ENCODE measurements around the gene ZAP70.

The ZAP70 gene

GRCh38 chr2:97752342-97753334 is 39.3 kb downstream of the ZAP70 start:
- no peak for DNase-seq (ENCODE audit: low spot score)

DNA sequence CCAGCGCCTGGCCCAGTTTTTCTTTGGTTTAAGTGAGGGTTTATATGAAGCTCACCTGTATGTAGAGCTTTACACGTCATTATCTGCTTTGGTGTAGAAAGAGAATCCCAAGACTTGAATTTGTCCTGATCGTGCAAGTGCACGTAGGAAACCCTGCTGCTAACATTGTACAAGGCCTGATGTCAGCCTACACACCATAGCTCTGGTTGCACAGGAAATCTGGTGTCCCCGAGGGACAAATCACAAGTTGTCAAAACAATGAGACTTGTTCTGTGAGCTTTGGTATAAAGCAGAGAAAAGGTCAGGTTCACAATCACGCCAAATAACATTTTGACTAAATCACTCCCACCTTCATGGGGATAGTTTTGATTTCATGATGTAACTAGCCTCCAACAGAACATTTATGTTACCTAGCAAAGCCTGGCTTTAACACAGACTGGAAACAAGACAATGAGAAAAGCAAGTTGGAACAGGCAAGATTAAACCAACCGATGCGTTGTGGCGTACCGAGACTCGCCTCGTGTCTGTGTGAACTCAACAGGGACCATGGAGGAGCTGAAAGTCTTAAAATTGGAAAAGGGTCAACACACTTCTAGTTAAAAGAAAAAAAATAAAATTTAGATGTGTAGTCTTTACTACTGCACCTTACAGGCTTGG is 41.4 kb downstream of the ZAP70 start:
- DNase-seq (ENCODE audit: low spot score): no peak

- DNase-seq (ENCODE audit: low spot score): no peak
Observed at GRCh38 chr2:97755491-97755890, 42.1 kb downstream of the ZAP70 start.

GRCh38 chr2:97757062-97757461 is 43.7 kb downstream of the ZAP70 start:
- no peak for DNase-seq (ENCODE audit: low spot score)

DNA sequence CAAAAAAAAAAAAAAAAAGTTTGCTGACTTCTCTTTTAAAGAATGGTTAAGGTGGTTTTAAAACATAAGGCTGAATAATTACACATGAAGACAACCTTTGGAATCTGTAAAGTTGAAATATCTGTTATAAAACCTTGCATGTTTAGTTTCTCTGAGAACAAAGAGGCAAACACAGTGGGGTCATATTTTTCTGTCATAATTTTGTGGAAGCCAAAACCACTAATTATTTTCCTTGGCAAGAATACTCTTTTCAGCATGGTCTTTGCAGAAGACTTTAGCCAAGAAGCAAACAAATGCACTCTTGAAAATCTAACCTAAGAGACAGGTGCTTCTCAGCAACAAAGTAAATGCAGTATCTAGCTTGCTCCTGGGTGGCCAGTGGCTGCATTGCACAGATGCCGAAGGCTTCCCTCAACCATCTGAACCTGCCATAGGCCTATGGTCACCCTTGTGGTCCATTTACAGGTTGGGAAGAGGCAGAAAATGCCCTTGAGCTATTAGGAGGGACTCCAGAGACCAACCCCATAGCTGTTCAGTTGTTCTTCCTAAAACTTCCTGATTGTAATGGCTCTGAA is 44.8 kb downstream of the ZAP70 start:
- no peak for DNase-seq (ENCODE audit: low spot score)

GRCh38 chr2:97759727-97760407 is 46.5 kb downstream of the ZAP70 start:
- DNase-seq (ENCODE audit: low spot score): no peak

DNA sequence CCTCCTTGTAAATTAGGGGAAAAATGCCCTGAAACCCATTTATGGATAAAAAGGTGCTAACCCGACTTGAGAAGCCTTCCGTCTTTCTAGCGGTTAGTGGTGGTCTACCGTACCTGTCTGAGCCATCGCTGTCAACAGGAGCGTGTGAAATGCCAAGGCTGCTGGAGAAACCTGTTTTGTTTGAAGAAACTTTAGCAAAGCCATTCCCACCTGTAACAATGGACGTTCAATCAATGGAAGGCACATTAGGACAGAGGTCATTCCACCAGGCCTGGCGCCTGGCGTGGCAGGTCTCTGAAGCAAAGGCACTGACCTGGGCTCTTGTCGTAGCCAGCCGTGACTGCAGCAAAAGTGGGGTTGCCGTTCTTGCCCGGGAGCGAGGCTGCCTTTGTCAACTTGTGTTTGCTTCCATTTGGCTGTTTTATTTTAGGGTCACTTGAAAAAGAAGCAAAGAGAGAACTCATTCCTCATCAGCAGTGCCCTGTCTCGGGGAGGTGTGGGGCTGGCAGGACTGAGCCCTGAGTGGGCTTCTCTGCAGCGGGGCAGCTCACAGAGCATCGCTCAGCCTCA is 47.2 kb downstream of the ZAP70 start:
- no peak for DNase-seq (ENCODE audit: low spot score)

GRCh38 chr2:97761192-97761591 is 47.8 kb downstream of the ZAP70 start:
- DNase-seq (ENCODE audit: low spot score): no peak

DNA sequence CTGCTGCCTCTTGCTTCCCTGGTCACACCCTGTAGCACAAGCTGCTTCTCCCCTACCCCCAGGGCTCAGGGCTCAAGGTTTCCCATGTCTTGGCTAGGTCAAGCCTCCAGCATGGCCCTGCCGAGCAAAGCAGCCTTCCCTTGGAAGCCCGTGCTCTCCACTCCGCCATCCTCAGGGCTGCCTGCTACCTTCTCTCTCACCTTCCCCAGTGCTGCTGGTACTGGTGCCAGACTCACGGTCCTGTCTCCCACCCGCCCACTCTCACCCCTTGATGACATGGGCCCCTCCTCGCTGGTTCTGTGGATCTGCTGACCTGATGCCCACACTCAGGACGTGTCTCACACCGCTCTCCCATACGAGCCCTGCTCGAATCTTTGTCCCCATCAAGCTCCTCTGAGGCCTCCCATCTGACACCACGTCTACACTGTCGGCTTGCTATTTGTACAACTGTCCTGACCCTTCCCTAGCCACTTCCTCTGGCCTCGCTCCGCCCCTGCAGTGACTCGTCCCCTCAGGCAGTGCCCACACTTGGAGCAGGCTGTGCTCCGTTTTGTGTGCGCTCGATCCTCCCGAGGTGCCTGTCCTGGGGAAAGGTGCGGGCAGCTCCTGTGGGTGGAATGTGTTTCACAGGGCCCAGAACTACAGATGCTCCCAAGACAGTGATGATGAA is 49.9 kb downstream of the ZAP70 start:
- no peak for DNase-seq (ENCODE audit: low spot score)

DNA sequence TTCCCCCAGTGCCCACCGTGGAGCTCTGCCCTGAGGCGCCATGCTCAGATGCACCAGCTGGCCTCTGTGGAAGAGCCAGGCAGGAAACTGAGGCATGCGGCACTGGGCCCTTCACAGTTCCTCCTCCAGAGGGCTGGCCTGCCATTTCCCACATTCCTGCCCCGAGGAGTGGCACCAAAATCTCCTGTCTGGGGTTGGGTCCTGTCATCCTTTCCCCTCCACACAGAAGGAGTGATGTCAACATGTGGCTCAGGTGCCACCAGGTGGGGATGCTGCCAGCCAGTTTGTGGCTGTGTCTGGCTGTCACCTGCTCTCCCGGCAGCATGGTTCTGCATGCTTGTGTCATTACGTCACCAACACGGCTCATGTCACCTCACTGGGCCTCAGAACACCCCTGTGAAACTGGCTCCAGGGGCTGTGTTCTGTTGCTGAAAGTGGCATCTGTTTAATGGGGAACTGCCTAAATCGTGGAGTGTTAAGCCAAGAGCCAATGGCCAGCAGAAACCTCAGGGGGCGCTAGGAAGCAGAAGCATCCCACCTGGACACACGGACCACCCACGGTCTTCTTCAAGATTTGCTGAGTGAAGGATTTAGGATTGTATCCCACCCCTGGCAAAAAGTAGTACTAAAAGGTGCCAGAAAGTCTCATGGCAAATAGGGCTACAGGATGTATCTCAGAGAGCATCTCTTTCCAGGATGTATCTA is 51.3 kb downstream of the ZAP70 start:
- no peak for DNase-seq (ENCODE audit: low spot score)

GRCh38 chr2:97765933-97766332 is 52.6 kb downstream of the ZAP70 start:
- peak; percentile 31 for DNase-seq (ENCODE audit: low spot score)

GRCh38 chr2:97766567-97766966 is 53.2 kb downstream of the ZAP70 start:
- DNase-seq (ENCODE audit: low spot score): no peak

DNA sequence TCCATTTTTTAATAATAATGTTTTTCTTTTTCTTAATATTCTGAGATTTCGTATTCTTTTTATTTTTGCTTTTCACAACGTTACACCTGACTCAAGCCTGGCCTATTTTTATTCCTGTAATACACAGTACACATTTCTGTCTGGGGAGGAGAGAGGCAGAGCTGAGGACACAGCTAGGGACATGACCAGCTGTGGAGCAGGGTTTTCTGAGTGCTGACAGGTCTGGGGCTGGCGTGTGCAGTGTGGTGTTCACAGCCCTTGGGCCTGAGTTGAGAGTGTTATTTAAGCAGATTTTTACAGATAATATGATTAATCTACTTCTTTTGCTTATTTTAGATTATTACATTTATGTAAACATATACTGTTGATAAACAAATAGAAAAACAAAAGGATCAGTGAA is 55.9 kb downstream of the ZAP70 start:
- DNase-seq (ENCODE audit: low spot score): no peak

DNA sequence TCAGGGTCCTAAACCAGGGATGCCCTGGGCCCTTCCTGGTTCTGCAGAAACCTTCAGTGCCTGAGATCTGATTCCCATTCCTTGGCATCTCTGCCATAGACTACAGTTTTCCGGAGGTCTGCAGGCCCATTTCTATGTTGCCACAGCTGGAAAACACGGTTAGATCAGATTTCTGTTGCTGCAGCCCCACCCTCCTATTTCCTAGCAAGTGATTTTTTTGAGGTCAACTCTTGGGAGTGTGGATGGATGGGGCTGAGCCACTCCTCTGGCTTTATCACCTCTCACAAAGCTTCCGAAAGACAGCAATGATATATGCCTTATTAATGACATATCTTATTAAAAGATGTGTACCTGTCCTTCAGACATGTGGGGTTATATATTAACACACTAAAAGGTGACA is 56.3 kb downstream of the ZAP70 start:
- no peak for DNase-seq (ENCODE audit: low spot score)

GRCh38 chr2:97770445-97770844 is 57.1 kb downstream of the ZAP70 start:
- no peak for DNase-seq (ENCODE audit: low spot score)

- peak; percentile 73 for DNase-seq (ENCODE audit: low spot score)
Observed at GRCh38 chr2:97774425-97774824, 61.0 kb downstream of the ZAP70 start.

DNA sequence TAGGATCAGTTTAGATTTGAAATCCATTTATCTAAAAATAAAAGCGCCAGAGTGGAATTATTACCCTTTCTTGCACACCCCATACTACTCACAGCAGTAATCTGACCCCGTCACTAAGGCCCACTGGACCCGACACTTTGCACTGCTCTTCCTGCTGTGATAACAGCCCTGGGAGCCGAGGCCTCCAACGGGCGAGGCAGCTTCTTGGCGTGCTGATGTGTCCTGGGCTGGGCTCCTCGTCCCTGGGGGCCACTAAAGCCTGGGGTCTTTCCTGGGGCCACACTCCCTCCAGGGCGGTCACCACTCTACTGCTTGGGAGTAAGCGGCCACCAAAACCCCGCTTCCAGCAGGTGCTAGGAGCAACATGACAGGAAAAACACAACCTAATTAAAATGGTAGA is 61.7 kb downstream of the ZAP70 start:
- no peak for DNase-seq (ENCODE audit: low spot score)

DNA sequence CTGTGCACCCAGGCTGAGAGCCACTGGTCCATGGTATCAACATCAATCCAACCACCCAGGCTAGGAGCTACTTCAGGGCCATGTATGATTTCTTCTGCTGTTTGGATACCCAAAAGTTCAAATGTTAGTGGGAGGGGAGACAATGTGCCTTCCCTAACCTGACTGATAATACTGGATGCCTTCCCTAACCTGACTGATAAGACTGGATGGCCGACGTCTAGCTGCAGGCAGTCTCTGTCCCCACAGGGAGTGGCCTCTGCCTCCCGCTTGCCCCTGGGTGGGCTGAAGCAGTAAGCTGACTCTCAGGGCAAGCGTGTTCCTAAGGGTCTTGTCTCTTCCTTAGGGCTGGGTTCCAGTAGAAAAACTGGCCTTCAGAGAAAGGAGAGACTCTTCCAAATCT is 65.8 kb downstream of the ZAP70 start:
- no peak for DNase-seq (ENCODE audit: low spot score)

- DNase-seq (ENCODE audit: low spot score): no peak
Observed at GRCh38 chr2:97781981-97782380, 68.6 kb downstream of the ZAP70 start.

DNA sequence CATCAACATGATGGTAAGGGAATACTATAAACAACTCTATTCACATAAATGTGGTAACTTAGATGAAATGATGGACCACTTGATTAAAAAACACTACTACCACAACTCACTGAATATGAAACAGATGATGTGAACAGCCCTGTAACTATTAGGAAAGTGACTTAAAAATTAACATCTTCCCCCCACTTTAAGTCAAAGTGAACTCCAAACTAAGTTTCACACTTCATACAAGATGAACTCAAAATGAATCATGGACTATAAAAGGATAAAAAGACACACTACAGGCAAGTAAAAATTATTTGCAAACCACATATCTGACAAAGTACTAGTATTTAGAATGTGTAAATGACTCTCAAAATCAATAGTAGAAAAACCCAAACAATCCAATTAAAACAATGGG is 71.6 kb downstream of the ZAP70 start:
- DNase-seq (ENCODE audit: low spot score): no peak

DNA sequence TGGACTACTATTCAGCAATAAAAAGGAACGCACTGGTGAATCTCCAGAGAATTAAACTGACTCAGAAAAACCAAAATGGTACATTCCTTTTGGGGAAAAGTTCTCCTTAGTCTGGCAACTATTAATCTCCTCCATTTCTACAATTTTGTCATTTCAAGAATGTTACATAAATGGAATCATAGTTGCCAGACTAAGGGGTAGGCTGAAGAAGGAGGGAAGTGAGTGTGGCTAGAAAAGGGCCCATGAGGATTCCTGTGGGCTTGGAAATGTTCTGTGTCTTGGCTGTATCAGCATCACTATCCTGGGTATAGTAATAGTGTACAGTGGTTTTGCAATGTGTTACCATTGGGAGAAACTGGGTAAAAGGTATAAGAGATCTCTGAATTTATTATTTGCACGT is 72.4 kb downstream of the ZAP70 start:
- no peak for DNase-seq (ENCODE audit: low spot score)
